ENCODE measurements around the gene MX1.

The MX1 gene

DNA sequence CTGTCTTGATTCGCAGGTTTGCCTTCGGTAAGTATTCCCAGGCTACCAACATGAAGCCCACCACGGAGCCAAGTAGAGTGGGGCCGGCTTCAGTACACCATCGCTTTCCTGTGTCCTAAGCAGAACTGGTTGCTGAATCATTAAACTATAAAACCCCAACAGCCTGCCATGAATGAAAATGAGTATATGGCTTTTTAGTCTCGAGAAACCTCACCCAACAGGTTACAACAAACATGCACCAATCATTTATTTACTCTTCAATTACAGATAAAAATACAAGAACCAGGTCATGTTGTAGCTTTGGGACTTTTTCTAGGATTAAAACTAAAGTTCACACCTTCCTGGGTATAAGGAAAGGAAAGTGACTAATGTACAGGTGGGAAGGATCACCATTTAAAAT is 74.3 kb downstream of the MX1 start:
- DNase-seq = no peak

DNA sequence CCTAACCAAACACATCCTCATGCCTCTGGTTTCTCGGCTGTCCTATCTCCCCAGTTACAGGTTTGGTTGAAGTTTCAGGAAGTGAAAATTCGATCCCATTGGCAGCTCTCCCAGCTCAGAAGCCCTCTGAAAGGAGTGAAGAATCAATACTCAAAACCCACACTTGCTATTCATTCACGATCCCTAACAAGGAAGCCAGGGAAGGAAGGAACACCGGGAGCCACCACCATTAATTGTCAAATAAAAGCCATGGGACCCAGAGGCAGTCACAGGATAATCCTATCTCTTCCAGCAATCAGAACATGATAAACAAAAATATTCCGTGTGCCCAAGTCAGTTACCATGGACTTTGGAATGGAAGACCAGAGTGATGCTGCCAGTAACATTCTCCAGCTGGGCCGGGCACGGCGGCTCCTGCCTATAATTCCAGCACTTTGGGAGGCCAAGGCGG is 74.9 kb downstream of the MX1 start:
- no peak for DNase-seq

DNA sequence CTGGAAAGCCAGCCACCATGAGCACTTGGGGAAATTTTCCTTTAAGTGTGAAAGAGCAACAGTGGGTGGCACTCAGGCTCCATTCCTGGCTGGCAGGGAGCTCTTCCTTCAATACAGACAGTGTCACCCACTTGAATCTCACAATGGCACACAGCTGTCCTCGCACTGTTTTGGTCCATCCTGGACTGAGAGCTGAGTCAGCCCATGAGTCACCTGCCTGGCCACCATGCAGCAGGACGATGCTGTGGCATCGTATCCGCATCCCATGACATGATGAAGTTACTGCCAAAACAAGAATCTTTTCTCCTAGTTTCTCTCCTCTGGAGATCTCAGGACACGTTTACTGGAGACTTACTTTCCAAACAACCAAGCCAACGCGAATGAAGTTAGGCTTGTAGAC is 75.9 kb downstream of the MX1 start:
- no peak for DNase-seq

DNA sequence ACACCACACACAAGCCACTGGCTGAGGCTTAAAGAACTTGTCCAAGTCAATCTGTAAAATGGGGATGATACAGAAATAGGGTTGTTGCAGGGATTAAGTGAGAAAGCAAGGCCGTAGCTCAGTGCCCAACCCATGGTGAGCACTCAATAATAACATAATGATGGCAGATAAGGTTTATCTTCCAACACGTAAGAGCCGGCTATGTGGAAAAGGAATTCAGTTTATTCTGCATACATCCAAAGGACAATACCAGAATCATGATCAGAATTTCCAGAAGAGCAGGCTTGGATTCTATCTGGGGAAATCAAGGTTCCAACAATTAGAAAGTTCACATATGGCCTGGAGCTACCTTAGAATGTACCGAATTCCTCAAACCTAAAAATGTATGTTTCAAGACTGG is 77.3 kb downstream of the MX1 start:
- no peak for DNase-seq

DNA sequence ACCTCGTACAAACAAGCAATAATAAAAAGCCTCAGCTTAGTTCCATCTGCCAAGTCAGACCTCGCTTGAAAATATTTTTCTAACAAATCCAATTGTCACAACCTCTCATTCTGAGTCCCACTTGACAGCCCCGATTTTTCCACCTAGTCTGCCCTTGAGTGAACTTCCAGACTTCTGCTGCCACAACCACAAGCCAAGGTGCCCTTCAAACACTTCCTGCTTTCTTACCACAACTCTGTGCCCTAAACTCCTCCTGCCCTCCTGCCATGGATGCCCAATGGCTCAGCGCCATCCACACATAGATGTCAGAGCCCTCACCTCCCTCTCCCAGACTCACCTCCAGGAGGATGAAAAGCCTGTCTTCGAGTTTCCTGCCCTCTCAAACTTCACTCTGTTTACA is 78.0 kb downstream of the MX1 start:
- no peak for DNase-seq

DNA sequence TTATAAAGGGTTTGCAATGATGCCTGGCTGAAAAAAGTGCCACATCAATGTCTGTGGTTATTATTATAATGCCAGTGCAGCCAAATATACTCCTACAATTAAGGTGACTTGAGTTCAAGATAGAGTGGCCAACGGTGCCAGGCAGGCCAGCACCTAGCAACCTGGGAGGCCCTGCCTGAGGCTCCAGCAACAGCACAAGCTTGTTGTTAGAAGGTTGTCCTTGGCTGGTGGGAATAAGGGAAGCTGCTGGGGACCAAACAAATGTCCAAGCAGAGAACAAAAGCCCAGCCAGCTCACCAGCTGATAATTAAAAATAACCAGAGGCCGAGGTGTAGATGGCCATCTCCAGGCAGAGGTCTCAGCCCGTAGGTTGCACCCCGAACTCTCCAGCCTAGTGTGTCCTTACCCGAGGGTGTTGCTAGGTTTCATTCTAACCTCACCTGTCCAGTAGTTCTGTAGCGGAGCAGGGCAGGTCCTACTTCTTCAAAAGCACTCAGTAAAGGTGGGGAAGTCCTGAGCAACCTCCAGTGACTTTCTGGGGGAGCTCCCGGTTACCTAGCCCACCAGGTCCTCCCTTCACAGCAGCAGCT is 80.1 kb downstream of the MX1 start:
- no peak for DNase-seq

DNA sequence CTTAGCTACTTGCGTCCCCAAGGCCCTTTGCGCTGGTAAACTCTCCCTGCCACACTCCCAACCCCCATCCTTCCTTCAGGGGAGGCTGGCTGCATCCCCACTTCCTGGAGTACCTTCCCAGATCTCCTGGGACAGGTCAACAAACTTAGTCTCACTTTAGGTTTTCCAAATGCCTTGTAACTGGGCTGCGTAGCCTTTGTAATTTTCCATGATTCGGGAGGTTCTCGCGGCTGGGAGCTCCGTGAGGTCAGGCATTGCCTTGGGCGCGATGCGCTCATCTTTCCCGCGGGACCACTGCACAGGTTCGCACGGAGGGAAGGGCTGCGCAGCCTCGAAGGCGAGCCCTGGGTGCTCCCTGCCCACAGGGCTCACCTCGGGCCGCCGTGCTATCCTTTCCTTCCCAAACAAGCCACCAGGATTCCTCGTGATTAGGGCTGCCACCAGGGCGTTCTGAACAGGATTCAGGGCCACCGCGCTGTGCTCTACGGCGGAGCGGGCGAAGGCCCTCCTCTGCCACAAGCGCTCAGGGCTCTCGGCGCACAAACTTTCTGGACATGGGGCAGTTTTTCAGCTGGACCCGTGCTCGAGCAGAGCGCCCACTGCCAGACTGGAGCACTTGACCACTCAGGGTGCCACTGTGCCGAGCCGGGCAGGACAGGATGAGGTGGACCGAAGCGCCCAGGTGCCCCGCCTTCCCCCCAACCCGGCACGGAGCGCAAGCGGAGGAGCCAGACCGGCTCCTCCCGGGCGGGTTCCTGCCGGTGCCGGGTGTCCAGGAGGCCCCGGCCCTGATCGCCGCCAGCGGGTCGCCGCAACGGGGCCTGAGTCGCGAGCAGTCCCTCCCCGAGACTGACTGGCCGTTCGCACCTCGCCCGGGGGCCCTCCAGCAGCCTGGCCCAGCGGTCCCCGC is 80.8 kb downstream of the MX1 start:
- DNase-seq = no peak

DNA sequence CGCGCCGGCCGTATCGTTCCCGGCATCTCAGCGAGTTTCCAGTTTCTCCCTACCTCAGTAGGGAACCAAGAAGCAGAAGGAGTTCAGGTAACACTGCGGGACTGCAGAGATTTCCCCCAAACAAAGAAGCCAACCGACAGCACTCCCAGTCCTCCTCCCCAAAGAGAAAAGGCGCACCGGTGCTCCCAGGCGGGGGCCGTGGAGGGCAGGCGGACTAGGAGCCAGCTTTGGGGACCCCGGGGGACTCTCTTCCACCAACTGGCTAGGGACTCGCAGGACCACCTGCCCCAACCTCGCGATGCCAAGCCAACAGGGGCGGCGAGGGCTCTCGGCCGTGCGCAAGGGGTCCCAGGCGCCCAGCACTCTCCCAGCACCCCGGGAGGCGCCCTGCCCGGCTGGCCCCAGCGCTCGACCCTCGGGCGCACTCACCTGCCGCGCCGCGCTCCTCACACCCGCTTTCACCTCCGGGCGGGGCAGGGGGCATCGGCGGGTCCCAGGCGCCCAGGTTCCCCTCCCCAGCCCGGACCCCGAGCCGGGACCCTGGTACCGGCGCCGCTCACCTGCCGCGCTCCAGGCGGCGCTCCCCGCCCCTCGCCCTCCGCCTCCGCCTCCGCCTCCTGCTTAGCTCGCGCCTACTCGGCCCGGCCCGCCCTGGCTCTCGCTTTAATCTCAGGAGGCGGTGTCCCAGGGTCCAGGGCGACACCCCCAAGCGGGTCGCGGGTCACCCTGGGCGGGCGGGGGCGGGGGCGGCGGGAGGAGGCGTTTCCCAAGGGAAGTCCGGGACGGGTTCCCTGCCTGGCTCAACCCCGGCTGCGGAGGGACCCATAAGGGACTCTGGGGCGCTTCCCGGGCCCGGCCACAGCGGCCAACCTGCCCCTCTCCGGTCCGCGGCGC is 81.7 kb downstream of the MX1 start, which contains the start of gene TMPRSS2:
Gene TMPRSS2, minus strand, starts transcription at position 638 of the 894 bp plus-strand sequence. CDS start 10,025 bp downstream, outside the sequence.
- DNase-seq = no peak

DNA sequence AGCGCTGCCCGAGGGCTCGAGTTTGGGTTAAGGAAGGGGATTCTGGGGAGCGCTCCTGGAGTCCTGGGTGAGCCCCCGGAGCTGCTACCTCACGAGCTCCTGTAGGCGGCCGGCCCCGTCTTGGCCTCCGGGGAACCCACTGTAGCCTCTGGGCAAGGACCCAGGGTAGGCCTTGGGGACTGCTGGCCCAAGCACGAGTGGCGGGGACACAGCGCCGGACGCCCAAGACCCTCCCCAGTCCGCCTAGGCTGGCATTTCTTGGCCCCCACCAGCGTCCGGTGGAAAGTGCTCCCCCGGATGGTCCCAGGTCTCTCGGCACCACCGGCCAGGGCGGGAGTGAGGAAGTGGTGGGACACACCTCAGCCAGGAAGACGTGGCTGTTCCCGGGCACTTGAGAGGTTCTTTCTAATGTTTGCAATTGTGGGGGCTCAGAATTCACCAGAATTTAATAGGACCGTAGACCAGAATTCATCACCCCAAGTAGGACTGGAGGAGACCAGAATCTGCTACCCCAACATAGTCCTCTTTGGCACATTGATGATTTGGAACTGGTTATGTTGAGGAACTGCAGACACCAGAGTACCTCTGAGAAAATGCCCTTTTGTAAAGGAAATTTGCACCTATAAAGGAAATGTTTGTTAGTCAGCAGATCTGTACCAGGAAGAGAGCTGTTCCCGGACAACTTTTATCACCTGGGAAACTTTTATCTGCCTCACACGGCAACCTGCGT is 82.5 kb downstream of the MX1 start:
- no peak for DNase-seq

Measured in suppressor macrophage treated with lipopolysaccharide for 4 hours (primary cell).